Neural cell (in vitro differentiated cells): ENCODE measurements around the gene ESRP2.

Source experiments
- EP300 ChIP-seq: fragments of 450-650 bp; conservative IDR thresholded peaks from 2 replicates; pipeline ENCODE4 v1.6.1; 2014; ENCODE audit warnings: antibody characterized with exemption, mild to moderate bottlenecking, moderate library complexity; ENCODE audit not compliant: poor library complexity, severe bottlenecking
- EZH2 ChIP-seq: fragments of 200-600, 300-800 bp; shearing (Covaris generic), sonication (generic); IDR thresholded peaks from 2 replicates; pipeline ENCODE4 v1.6.1; 2014; ENCODE audit warnings: antibody characterized with exemption, low read length, borderline replicate concordance, mild to moderate bottlenecking; ENCODE audit not compliant: insufficient read depth, poor library complexity, severe bottlenecking
- POLR2AphosphoS5 ChIP-seq: IDR thresholded peaks from 2 replicates; pipeline ENCODE4 v1.6.1; 2012
- RAD21 ChIP-seq: fragments of 450-650 bp; conservative IDR thresholded peaks from 2 replicates; pipeline ENCODE4 v1.6.1; 2014; ENCODE audit warnings: antibody characterized with exemption, mild to moderate bottlenecking, moderate library complexity
- SMC3 ChIP-seq: fragments of 450-650 bp; conservative IDR thresholded peaks from 2 replicates; pipeline ENCODE4 v1.6.1; 2014; ENCODE audit warnings: antibody characterized with exemption, mild to moderate bottlenecking, moderate library complexity; ENCODE audit not compliant: poor library complexity
- TAF1 ChIP-seq: IDR thresholded peaks from 2 replicates; pipeline ENCODE4 v1.6.1; 2012; ENCODE audit warnings: low read depth
- TF ChIP-seq, protein P1 (sequence below): fragments of 450-650 bp; IDR thresholded peaks from 2 replicates; pipeline ENCODE4 v1.5.1; 2014; ENCODE audit warnings: antibody characterized with exemption, mild to moderate bottlenecking, moderate library complexity; ENCODE audit not compliant: poor library complexity, severe bottlenecking
- TF ChIP-seq, protein P2 (sequence below): IDR thresholded peaks from 2 replicates; pipeline ENCODE4 v1.6.1; 2012; ENCODE audit warnings: borderline replicate concordance

- TF ChIP-seq, protein P1, sequence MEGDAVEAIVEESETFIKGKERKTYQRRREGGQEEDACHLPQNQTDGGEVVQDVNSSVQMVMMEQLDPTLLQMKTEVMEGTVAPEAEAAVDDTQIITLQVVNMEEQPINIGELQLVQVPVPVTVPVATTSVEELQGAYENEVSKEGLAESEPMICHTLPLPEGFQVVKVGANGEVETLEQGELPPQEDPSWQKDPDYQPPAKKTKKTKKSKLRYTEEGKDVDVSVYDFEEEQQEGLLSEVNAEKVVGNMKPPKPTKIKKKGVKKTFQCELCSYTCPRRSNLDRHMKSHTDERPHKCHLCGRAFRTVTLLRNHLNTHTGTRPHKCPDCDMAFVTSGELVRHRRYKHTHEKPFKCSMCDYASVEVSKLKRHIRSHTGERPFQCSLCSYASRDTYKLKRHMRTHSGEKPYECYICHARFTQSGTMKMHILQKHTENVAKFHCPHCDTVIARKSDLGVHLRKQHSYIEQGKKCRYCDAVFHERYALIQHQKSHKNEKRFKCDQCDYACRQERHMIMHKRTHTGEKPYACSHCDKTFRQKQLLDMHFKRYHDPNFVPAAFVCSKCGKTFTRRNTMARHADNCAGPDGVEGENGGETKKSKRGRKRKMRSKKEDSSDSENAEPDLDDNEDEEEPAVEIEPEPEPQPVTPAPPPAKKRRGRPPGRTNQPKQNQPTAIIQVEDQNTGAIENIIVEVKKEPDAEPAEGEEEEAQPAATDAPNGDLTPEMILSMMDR: no peak
- TF ChIP-seq TAF1 (no peak), EP300 (no peak), EZH2 (no peak), SMC3 (no peak), RAD21 (no peak), POLR2AphosphoS5 (no peak)
- TF ChIP-seq, protein P2, sequence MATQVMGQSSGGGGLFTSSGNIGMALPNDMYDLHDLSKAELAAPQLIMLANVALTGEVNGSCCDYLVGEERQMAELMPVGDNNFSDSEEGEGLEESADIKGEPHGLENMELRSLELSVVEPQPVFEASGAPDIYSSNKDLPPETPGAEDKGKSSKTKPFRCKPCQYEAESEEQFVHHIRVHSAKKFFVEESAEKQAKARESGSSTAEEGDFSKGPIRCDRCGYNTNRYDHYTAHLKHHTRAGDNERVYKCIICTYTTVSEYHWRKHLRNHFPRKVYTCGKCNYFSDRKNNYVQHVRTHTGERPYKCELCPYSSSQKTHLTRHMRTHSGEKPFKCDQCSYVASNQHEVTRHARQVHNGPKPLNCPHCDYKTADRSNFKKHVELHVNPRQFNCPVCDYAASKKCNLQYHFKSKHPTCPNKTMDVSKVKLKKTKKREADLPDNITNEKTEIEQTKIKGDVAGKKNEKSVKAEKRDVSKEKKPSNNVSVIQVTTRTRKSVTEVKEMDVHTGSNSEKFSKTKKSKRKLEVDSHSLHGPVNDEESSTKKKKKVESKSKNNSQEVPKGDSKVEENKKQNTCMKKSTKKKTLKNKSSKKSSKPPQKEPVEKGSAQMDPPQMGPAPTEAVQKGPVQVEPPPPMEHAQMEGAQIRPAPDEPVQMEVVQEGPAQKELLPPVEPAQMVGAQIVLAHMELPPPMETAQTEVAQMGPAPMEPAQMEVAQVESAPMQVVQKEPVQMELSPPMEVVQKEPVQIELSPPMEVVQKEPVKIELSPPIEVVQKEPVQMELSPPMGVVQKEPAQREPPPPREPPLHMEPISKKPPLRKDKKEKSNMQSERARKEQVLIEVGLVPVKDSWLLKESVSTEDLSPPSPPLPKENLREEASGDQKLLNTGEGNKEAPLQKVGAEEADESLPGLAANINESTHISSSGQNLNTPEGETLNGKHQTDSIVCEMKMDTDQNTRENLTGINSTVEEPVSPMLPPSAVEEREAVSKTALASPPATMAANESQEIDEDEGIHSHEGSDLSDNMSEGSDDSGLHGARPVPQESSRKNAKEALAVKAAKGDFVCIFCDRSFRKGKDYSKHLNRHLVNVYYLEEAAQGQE: no peak
Observed at GRCh38 chr16:68190736-68191510, 45.0 kb downstream of the ESRP2 start.
